ENCODE data around the gene CSF3R.

The CSF3R gene

GRCh38 chr1:36482724-36483388, at the start of gene CSF3R:
Gene CSF3R (minus strand): TSS chr1:36482913. CDS start chr1:36479496, 3,417 bp downstream.
- no peak for DNase-seq

DNA sequence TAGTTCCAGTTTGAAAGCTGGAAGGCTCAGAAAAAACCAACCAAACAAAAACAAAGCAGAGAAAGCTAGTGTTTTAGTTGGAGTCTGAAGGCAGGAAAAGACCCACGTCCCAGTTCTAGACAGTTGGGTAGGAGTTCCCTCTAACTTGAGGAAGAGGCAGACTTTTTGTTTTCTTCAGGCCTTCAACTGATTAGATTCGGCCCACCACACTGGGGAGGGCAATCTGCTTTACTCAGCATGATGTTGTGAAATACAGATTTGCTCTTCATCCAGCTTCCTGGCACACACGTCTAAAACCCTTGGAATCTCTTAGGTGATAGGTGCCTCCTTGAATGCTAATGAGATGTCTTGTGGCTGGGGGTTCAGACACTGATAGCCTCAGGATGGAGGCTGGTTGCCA, 49.1 kb upstream of the CSF3R start:
- DNase-seq, result no peak

DNA sequence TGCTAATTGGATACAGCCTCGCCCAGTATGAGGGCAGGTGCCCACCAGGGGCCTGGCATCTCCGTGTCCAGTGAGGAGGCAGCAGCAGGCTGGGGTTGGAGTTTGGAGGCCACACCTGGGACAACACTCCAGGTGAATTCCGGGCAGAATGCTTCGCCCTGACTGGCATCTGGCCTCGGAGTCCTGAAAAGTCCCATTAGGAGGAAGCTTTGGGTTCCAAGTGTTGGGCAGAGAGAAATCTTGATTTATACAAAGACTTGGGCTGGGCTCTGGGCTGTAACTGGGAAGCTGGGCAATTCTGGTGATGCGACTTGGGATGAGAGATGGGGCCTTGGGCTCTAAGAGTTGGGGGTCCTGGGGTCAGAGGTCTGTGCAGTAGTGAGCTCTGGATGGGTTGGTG, 48.1 kb upstream of the CSF3R start:
- DNase-seq, result no peak

GRCh38 chr1:36530261-36530660, 47.5 kb upstream of the CSF3R start:
- no peak for DNase-seq

DNA sequence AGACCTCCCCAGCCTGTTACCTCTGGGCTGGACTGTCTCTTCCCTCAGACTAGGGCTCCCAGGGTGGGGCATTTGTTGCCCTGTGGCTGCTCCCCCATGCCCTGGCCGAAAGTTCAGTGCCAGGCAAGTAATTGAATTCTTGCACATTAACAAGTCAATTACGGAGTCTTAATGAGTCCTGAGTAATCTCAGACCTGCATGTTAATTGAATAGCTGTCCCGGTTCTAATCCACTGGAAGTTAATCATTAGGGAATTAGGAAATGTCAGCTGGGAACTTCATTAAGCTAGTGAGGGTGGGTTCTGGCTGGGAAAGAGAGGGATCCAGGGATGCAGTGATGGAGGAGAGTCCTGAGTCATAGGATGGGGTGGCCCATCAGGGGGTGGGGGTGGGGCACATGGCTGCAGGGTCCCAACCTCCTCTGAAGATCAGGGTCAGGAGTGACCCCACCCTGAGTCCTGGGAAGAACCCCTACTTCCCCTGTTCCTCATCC, 47.1 kb upstream of the CSF3R start:
- no peak for DNase-seq

DNA sequence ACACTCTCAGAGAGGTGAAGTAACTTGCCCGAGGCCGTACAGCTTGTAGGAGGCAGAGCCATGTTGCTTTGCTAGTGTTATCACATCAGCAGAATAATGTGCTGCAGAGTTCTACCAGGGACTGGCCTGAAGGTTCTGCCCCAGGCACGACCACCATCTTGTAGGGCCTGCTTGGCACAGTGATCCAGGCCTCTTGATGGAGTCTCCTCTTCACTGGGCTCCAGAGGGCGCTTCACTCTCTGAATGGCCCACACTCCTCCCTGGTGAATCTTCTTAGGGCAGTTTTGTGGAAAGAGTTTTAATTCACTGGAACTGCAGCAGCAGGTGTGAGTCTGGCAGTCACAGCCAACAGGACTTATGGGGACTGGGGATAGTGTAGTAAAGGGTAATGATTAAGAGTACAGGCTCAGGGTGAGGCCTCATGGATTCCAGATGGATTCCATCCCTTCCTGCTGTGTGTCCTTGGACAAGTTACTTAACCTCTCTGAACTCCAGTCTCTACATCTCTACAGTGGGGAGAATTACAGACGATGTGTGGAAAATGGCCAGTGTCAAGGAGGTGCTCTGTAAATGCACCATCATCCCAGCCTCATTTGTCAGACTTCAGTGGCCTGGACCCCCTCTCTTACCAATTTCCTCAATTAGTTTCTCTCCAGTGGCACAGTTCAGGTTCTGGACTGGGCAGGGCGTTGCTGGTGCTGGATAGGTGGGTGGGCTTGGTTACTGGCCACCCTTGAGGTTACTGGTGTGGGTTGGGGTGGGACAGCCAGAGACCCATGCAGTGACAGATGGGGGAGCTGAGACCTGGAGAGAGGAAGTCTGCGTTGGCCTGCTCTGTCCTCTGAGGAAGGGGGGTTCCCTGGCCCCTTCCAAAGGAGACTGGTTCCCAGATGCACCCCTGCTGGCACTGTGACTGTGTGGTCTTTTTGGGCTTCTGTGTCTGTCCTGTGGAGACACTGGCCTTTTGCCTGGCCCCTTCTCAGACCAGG, 45.9 kb upstream of the CSF3R start:
- DNase-seq, result no peak

DNA sequence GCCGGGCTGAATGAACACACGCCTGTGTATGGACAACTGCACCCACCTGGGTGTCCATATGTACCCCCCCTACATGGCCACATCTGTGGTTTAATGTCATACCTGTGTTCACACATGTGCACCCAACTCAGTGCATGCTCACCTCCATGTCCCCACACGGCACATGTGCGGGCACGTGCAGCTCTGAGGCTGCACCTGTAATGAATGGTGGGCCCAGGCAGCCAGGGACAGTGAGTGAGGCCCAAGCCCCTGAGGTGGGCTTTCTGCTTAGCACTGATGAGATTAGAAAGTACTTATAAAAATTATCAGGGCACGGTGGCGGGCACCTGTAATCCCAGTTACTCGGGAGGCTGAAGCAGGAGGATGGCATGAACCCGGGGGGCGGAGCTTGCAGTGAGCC, 42.5 kb upstream of the CSF3R start:
- no peak for DNase-seq

GRCh38 chr1:36524359-36525062, 41.8 kb upstream of the CSF3R start:
- DNase-seq, result no peak

- DNase-seq, result no peak
Measured at GRCh38 chr1:36523850-36524249, 41.1 kb upstream of the CSF3R start.

GRCh38 chr1:36523230-36523495, 40.5 kb upstream of the CSF3R start:
- DNase-seq, result no peak

GRCh38 chr1:36522461-36523229, 39.9 kb upstream of the CSF3R start:
- DNase-seq, result no peak

- no peak for DNase-seq
Measured at GRCh38 chr1:36522021-36522420, 39.3 kb upstream of the CSF3R start.

- DNase-seq, result no peak
Measured at GRCh38 chr1:36520771-36521420, 38.2 kb upstream of the CSF3R start.

DNA sequence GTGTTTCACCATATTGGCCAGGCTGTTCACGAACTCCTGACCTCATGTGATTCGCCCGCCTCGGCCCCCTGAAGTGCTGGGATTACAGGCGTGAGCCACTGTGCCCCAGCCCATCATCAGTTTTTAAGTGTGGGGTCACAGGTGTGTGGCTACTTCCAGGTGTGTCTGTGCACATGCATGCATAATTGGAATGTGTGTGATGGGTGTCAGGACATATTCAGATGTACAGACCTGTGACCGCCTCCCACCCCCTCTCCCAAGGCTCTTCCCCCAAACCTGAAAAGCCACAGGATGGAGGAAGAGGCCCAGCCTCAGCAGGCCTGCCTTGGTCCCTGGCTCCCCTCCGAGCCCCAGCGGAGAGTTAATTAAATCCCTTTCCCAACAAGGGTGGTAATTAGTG, 37.3 kb upstream of the CSF3R start:
- no peak for DNase-seq

- no peak for DNase-seq
Measured at GRCh38 chr1:36517011-36517771, 34.5 kb upstream of the CSF3R start.

DNA sequence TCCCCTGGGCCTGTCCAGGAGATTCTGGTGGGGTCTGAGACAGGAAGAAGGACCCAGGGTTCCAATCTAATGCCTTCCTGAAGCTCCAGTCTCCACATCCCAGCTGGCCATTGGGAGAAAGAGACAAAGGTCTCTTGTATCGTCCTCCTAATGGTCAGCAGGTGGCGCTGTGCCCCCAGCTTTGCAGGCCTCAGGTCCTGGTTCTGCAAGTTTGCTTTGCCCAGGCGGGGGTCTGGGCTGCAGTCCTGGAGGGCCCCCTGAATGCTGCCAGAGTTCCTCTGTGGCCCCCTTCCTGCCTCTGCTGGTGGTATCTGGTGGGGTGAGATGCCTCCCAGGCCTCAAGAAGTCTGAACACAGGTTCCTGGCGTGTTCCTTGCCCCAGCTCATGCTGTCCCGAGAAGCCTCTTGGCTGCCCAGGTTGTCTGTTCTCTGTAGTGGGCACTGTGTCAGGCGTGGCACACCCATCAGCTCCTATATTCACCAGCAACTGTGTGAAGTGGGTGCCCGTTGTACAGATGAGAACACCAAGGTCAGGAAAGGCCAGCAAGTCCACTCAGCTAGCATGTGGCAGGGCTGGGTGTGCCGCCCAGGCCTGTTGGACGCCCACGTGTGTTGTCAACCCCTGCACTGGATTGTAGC, 33.8 kb upstream of the CSF3R start:
- DNase-seq, result peak; percentile 15

- DNase-seq, result no peak
Measured at GRCh38 chr1:36515315-36516138, 32.8 kb upstream of the CSF3R start.

GRCh38 chr1:36514501-36514900, 31.8 kb upstream of the CSF3R start:
- no peak for DNase-seq

- no peak for DNase-seq
Measured at GRCh38 chr1:36513676-36514473, 31.2 kb upstream of the CSF3R start.

All from NCI-H748 treated with DMSO at 0.1 percent for 48 hours (cell line).